Mesendoderm (in vitro differentiated cells): ENCODE data around the gene UPF2.

Experiments
- DNase-seq: peaks from one replicate; pipeline ENCODE4 v3.0.0; 2013
- H2AK5ac ChIP-seq: 2 replicates; pipeline ENCODE4 v1.6.1; 2013; ENCODE audit warnings: low read length, inconsistent platforms
- H2BK120ac ChIP-seq: 2 replicates; pipeline ENCODE4 v1.6.1; 2013; ENCODE audit warnings: low read depth, mild to moderate bottlenecking, low read length, moderate library complexity, mixed read lengths
- H2BK15ac ChIP-seq: replicated peaks from 2 replicates; pipeline ENCODE4 v1.6.1; 2013; ENCODE audit warnings: low read depth, mild to moderate bottlenecking, moderate library complexity
- H2BK5ac ChIP-seq: 2 replicates; pipeline ENCODE4 v1.6.1; 2013; ENCODE audit warnings: low read length, inconsistent platforms
- H3K18ac ChIP-seq: 2 replicates; pipeline ENCODE4 v1.6.1; 2013; ENCODE audit warnings: mild to moderate bottlenecking, low read length, mixed read lengths
- H3K23ac ChIP-seq: one replicate; pipeline ENCODE4 v1.6.1; 2013; ENCODE audit warnings: low read length
- H3K27ac ChIP-seq: 2 replicates; pipeline ENCODE4 v1.5.1; 2013; ENCODE audit warnings: low read depth, mild to moderate bottlenecking, inconsistent platforms, low read length, moderate library complexity
- H3K27me3 ChIP-seq: 2 replicates; pipeline ENCODE4 v1.6.1; 2013; ENCODE audit warnings: low read length, control low read depth, mild to moderate bottlenecking, inconsistent platforms; ENCODE audit not compliant: insufficient read depth, poor library complexity
- H3K36me3 ChIP-seq: 2 replicates; pipeline ENCODE4 v1.6.1; 2013; ENCODE audit warnings: low read length, inconsistent platforms; ENCODE audit not compliant: control insufficient read depth, insufficient read depth
- H3K4ac ChIP-seq: one replicate; pipeline ENCODE4 v1.6.1; 2013; ENCODE audit warnings: low read depth, mild to moderate bottlenecking, low read length, moderate library complexity
- H3K4me1 ChIP-seq: 2 replicates; pipeline ENCODE4 v1.6.1; 2013; ENCODE audit warnings: low read depth, low read length, inconsistent platforms; ENCODE audit not compliant: control insufficient read depth
- H3K4me2 ChIP-seq: 2 replicates; pipeline ENCODE4 v1.6.1; 2013; ENCODE audit warnings: low read length
- H3K4me3 ChIP-seq: 2 replicates; pipeline ENCODE4 v1.5.1; 2013; ENCODE audit warnings: mild to moderate bottlenecking, low read length
- H3K56ac ChIP-seq: one replicate; pipeline ENCODE4 v1.6.1; 2013; ENCODE audit warnings: low read length
- H3K79me1 ChIP-seq: 2 replicates; pipeline ENCODE4 v1.6.1; 2013; ENCODE audit warnings: low read length, inconsistent platforms
- H3K79me2 ChIP-seq: 2 replicates; pipeline ENCODE4 v1.6.1; 2013; ENCODE audit warnings: mild to moderate bottlenecking, low read length; ENCODE audit not compliant: control insufficient read depth, insufficient read depth
- H3K9ac ChIP-seq: 2 replicates; pipeline ENCODE4 v1.6.1; 2013; ENCODE audit warnings: low read length, inconsistent platforms
- H4K5ac ChIP-seq: one replicate; pipeline ENCODE4 v1.6.1; 2013; ENCODE audit warnings: low read length
- H4K8ac ChIP-seq: one replicate; pipeline ENCODE4 v1.6.1; 2013; ENCODE audit warnings: low read depth, mild to moderate bottlenecking, control low read depth, low read length, moderate library complexity
- WGBS: extraction: QIAGEN DNeasy Blood & Tissue Kit; methylation state at CpG from one replicate; pipeline ENCODE4 v1.1.7; 2013; ENCODE audit warnings: low lambda C conversion rate, missing lambda C conversion rate; ENCODE audit not compliant: insufficient coverage; ENCODE audit errors: extremely low coverage; 5-methylcytosine and 5-hydroxymethylcytosine counted together

Gene UPF2

GRCh38 chr10:11876324-11876723 lies 166.3 kb downstream of the UPF2 start:
- H3K4ac ChIP-seq, result no peak overlapping the region
- H3K4me3 ChIP-seq, result no peak overlapping the region
- peaks cover 6% of the 10 kb centered on the region for H3K4me1 ChIP-seq
- H3K9ac ChIP-seq, result no peak overlapping the region
- no peak overlapping the region for H2BK120ac ChIP-seq
- no peaks in the 10 kb centered on the region for H3K79me2 ChIP-seq
- H2BK5ac ChIP-seq, result no peak overlapping the region
- H2BK15ac ChIP-seq, result no peak overlapping the region
- no peak overlapping the region for H3K18ac ChIP-seq
- H3K23ac ChIP-seq, result no peak overlapping the region
- H3K4me2 ChIP-seq, result no peak overlapping the region
- H4K8ac ChIP-seq, result no peak overlapping the region
- no peaks in the 10 kb centered on the region for H3K79me1 ChIP-seq
- DNase-seq, result no peak
- no peak overlapping the region for H3K27ac ChIP-seq
- no peak overlapping the region for H4K5ac ChIP-seq
- no peaks in the 10 kb centered on the region for H3K27me3 ChIP-seq
- no peak overlapping the region for H2AK5ac ChIP-seq
- no CpG with 5 or more reads among the region's 6 CpGs for WGBS
- no peaks in the 10 kb centered on the region for H3K36me3 ChIP-seq
- no peak overlapping the region for H3K56ac ChIP-seq

GRCh38 chr10:11875494-11876281 lies 166.9 kb downstream of the UPF2 start:
- Histone ChIP-seq H2AK5ac (no peak overlapping the region), H3K18ac (peak overlapping the region; percentile 85), H3K56ac (peak overlapping the region; percentile 69), H3K27me3 (no peaks in the 10 kb centered on the region), H2BK15ac (no peak overlapping the region), H3K9ac (peak overlapping the region; percentile 28), H2BK120ac (peak overlapping the region; percentile 48), H3K4me2 (no peak overlapping the region), H3K79me2 (no peaks in the 10 kb centered on the region), H3K4me3 (no peak overlapping the region), H3K4ac (peak overlapping the region; percentile 74), H3K23ac (no peak overlapping the region), H3K79me1 (no peaks in the 10 kb centered on the region), H4K5ac (no peak overlapping the region), H2BK5ac (peak overlapping the region; percentile 62), H3K36me3 (no peaks in the 10 kb centered on the region), H3K27ac (peak overlapping the region; percentile 58), H3K4me1 (peaks cover 6% of the 10 kb centered on the region), H4K8ac (no peak overlapping the region)
- WGBS, result no CpG with 5 or more reads among the region's 17 CpGs
- DNase-seq, result peak; percentile 85

GRCh38 chr10:11874568-11875493 lies 167.8 kb downstream of the UPF2 start:
- Histone ChIP-seq H3K4me2 (no peak overlapping the region), H3K56ac (peak overlapping the region; percentile 69), H3K4me3 (no peak overlapping the region), H3K79me2 (no peaks in the 10 kb centered on the region), H3K18ac (peak overlapping the region; percentile 85), H3K27ac (peak overlapping the region; percentile 58), H3K4ac (peak overlapping the region; percentile 44), H2BK120ac (peak overlapping the region; percentile 48), H2BK15ac (no peak overlapping the region), H3K4me1 (peaks cover 6% of the 10 kb centered on the region), H3K23ac (no peak overlapping the region), H3K27me3 (no peaks in the 10 kb centered on the region), H3K9ac (peak overlapping the region; percentile 36), H3K79me1 (no peaks in the 10 kb centered on the region), H4K8ac (no peak overlapping the region), H4K5ac (no peak overlapping the region), H2BK5ac (peak overlapping the region; percentile 62), H2AK5ac (no peak overlapping the region), H3K36me3 (no peaks in the 10 kb centered on the region)
- DNase-seq, result peak; percentile 95
- no CpG with 5 or more reads among the region's 20 CpGs for WGBS

GRCh38 chr10:11871466-11871865 lies 171.1 kb downstream of the UPF2 start:
- no peak overlapping the region for H2BK5ac ChIP-seq
- H3K79me1 ChIP-seq, result no peaks in the 10 kb centered on the region
- H3K4me2 ChIP-seq, result no peak overlapping the region
- H3K4me1 ChIP-seq, result peaks cover 6% of the 10 kb centered on the region
- H2BK15ac ChIP-seq, result no peak overlapping the region
- DNase-seq, result no peak
- no peak overlapping the region for H3K18ac ChIP-seq
- H3K36me3 ChIP-seq, result no peaks in the 10 kb centered on the region
- H3K23ac ChIP-seq, result no peak overlapping the region
- no peak overlapping the region for H3K27ac ChIP-seq
- WGBS, result no CpG with 5 or more reads among the region's 9 CpGs
- H3K27me3 ChIP-seq, result no peaks in the 10 kb centered on the region
- H4K5ac ChIP-seq, result no peak overlapping the region
- no peak overlapping the region for H3K4ac ChIP-seq
- no peak overlapping the region for H3K4me3 ChIP-seq
- no peak overlapping the region for H4K8ac ChIP-seq
- no peak overlapping the region for H2BK120ac ChIP-seq
- no peaks in the 10 kb centered on the region for H3K79me2 ChIP-seq
- H3K56ac ChIP-seq, result no peak overlapping the region
- no peak overlapping the region for H2AK5ac ChIP-seq
- no peak overlapping the region for H3K9ac ChIP-seq

GRCh38 chr10:11870900-11871400 lies 171.7 kb downstream of the UPF2 start:
- WGBS, result 100% methylated on average over 2 of the region's 7 CpGs
- no peak overlapping the region for H3K18ac ChIP-seq
- no peak overlapping the region for H3K4ac ChIP-seq
- H3K4me1 ChIP-seq, result peaks cover 6% of the 10 kb centered on the region
- no peak overlapping the region for H2AK5ac ChIP-seq
- H4K5ac ChIP-seq, result no peak overlapping the region
- no peaks in the 10 kb centered on the region for H3K27me3 ChIP-seq
- H3K56ac ChIP-seq, result no peak overlapping the region
- no peak overlapping the region for H3K9ac ChIP-seq
- H3K79me1 ChIP-seq, result no peaks in the 10 kb centered on the region
- H3K27ac ChIP-seq, result no peak overlapping the region
- no peak overlapping the region for H3K4me2 ChIP-seq
- no peak overlapping the region for H3K23ac ChIP-seq
- no peak overlapping the region for H2BK5ac ChIP-seq
- no peak overlapping the region for H2BK120ac ChIP-seq
- H3K4me3 ChIP-seq, result no peak overlapping the region
- no peaks in the 10 kb centered on the region for H3K36me3 ChIP-seq
- DNase-seq, result no peak
- no peak overlapping the region for H2BK15ac ChIP-seq
- H3K79me2 ChIP-seq, result no peaks in the 10 kb centered on the region
- H4K8ac ChIP-seq, result no peak overlapping the region
